Left lobe of liver (tissue), 2 donors: ENCODE data around the gene NAXD. TPM values are rescaled to one million over a fixed set of nuclear protein-coding genes. Genes with fewer than 3 reads are reported as not detected.
A peak's percentile ranks its signal among the peaks of the same experiment; 100 is the strongest.
"Not testable (repeated sequence)": the region's sequence is repeated elsewhere in the genome, so short reads cannot be mapped to it uniquely, and the experiment has no call there.

ENCODE experiments used
- ATAC-seq: fragments of 200-7000 bp; cut with Tn5 transposase; one replicate; pipeline ENCODE4 v1.9.1; 2020; ENCODE audit warnings: mild to moderate bottlenecking, moderate library complexity
- DNase-seq: peaks from one replicate; pipeline ENCODE4 v3.0.0-alpha.2; 2020; ENCODE audit warnings: low spot score
- total RNA-seq: library from RNA; stranded (reverse); gene quantifications from one replicate; pipeline ENCODE4 v1.2.1, GENCODE V29; 2021
- donor health status: DM: no; HTN: no; CAD: no; lungs with moderate emphysema.
- donor health status: DM: no; HTN: yes; CAD: no.

NAXD gene
- total RNA-seq, 1 donor from 2014 or later = 34.4 TPM

DNA sequence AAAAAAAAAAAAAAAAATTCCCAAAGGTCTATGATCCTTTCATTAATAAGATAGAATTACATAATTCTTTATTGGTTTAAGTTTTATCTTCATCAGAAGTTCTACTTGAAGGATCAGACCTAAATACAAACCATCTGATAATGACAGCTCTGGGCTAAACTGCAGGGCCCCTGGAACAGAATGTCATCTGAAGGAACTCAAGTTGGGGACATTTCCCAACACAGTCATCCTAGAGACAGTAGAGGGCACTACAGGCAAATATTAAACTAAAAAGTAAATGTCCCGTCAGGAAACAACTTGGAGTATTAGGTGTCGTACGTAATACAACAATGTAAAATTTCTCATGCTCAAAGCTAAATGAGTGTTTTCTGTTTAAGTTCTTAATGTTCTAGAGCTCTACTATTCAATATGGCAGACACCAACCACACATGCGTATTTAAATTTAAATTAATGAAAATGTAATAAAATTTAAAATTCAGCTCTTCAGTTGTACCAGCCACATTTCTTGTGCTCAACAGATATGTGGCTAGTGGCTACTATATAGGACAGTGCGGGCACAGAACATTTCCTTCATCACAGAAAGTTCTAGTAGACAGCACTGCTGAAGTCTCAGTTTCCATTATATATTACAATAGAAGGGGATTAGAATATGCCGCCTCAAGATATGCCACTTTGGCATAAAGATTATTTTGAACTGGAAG lies 21.8 kb upstream of the NAXD start:
- DNase-seq = no peak
- peak; percentile 99 for ATAC-seq

DNA sequence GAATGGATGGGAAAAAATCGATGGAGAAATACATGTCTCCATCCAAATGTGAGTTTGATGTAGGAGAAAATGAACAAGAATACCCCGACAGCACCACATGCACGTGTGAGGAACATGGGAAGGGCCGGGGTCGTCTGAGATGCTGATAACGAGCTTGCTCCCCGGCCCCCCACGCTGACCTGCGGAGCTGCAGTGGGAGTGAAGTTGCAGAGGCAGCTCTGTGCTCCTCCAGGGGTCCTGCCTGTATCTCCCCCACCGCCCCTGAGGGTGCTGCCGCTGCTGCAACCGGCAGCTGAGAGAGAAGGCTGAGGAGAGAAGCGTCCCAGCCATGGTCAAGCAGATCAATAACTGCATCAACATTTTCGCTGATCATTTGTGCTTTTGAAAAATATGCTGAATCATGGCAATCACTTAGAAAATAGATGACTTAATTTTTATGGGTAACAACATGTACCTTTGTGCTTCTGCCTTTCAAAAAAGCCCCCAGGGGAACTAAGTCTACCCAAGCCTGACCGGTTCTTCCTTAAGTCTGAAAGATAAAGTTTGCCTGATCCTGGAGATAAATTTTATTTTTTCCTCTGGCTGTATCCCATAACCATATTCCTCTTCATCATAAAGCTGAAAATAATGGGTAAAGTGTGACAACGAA lies 18.2 kb upstream of the NAXD start:
- ATAC-seq (no peak), DNase-seq (no peak)

DNA sequence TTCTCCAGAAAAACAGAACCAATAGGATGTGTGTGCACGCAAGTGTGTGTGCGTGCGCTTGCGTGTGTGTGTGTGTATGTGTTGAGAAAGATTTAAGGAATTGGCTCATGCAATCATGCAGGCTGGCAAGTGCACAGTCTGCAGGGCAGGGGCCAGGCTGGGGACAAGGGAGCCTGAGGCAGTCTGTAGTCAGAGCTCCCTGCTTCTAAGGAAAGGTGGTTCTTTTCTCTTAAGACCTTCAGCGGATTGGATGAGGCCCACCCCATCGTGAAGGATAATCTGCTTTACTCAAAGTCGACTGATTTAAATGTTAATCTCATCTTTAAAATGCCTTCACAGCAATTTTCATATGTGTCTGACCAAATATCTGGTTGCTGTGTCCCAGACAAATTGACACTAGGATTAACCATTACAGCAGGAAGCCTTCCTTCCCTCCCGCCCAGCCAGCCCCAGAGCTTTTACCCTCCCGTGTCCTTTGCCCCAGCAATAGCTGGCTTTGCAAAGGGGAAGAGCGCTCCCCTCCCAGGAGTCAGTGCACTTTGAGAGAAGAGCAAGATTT lies 15.0 kb upstream of the NAXD start:
- no peak for ATAC-seq
- DNase-seq = no peak

- ATAC-seq (no peak), DNase-seq (no peak)
These were observed 14.4 kb upstream of the NAXD start for GRCh38 chr13:110600980-110601379.

DNA sequence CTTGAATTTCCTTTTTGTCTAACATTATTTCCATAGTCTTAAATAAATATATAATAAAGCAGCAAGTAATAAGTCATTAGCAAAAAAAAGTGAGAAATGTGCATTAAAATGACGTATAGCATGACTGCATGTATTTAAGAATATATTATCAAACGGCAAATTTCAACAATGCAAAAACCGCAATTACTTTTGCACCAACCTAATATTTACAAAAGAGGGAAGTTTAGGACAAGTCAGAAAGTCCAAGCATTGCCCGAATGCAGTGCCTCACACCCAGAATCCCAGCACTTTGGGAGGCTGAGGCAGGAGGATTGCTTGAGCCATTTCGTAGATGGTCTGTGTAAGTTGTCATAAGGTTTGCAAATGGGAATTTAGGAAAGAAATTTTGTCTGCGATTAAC lies 10.2 kb upstream of the NAXD start:
- ATAC-seq (no peak), DNase-seq (no peak)

DNA sequence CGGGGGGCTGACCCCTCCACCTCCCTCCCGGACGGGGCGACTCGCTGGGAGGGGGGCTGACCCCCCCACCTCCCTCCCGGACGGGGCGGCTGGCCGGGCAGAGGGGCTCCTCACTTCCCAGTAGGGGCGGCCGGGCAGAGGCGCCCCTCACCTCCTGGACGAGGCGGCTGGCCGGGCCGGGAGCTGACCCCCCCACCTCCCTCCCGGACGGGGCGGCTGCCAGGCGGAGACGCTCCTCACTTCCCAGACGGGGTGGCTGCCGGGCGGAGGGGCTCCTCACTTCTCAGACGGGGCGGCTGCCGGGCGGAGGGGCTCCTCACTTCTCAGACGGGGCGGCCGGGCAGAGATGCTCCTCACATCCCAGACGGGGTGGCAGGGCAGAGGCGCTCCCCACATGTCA lies 9.1 kb upstream of the NAXD start:
- not testable (repeated sequence) for ATAC-seq

DNA sequence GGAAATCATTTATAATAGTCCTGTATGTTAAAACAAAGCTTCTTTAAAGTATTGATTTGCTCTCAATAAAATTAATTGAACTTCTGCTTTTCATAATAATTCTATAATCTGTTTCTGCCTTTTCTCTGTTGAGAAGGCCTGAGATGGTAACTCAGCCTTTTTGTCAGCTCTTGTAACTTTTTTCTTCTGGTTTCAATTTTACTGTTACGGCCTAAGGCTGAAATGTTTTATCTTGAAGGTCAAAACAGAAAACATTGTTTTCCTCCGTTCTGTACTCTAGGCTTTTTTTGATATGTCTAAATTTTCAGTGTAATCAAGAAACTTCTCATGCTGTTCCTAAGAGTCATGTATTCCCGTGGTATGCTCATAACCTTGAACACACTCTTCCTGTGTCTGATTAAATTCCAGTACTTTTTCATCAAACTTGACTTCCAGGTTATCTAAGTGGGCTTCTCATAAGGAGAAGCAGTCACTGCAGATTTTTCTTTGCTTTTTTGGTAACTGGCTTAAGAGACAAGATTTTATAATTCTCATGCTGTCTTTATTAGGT lies 7.6 kb upstream of the NAXD start:
- no peak for DNase-seq
- peak; percentile 28 for ATAC-seq

More for the DNA sequence above, 9.1 kb upstream of the NAXD start:
- not testable (repeated sequence) for DNase-seq

GRCh38 chr13:110610955-110611595 lies 4.3 kb upstream of the NAXD start:
- ATAC-seq = no peak
- DNase-seq = no peak

GRCh38 chr13:110615005-110615321 lies 382 bp upstream of the NAXD start:
- ATAC-seq (no peak), DNase-seq (no peak)

DNA sequence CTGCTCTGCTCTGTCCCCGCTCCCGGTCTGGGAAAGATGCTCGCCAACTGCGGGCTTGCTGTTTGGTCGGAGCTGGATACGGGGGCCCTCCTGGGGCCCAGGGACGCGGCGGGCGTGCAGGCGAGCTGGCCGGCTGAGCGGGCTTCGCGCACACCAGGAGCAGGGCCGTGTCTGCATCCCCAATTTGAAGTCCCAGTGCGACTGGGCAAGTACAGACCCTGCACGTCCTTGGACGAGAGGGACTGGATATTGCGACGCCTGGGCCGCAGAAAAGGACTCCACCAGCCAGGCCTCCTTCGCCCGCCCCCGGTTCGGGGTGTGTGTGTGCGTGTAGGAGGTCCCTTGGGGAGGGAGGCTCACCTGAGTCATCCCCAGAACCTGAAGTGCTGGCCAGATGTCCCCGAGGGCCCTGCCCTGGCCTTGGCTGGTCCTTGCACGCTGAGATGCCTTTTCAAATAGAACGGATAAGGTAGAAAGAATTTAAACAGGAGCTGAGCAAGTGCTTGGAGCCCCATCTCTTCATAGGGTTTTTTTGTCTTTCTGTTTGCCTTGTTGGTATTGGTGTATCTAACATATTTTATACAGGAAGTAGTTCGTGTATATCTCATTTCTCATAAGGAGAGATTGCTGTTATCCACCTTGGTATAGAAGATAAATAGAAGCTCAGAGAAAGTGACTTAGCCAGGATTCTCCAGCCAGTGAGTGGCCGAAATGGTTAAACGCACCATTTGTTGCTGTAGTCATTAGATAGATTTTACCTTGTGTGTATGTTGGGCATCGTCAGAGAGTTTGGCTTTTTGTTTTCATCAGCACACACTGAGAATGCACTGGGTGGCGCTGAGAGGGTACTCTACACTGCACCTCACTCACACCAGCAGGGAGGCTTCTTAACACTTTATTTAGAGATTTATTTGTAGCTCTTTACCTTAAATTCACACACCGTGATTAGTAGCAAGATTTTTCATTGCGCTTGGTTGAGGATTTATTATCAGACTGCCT lies 1.1 kb downstream of the NAXD start:
- DNase-seq = peak; percentile 58
- ATAC-seq = peak; percentile 54

DNA sequence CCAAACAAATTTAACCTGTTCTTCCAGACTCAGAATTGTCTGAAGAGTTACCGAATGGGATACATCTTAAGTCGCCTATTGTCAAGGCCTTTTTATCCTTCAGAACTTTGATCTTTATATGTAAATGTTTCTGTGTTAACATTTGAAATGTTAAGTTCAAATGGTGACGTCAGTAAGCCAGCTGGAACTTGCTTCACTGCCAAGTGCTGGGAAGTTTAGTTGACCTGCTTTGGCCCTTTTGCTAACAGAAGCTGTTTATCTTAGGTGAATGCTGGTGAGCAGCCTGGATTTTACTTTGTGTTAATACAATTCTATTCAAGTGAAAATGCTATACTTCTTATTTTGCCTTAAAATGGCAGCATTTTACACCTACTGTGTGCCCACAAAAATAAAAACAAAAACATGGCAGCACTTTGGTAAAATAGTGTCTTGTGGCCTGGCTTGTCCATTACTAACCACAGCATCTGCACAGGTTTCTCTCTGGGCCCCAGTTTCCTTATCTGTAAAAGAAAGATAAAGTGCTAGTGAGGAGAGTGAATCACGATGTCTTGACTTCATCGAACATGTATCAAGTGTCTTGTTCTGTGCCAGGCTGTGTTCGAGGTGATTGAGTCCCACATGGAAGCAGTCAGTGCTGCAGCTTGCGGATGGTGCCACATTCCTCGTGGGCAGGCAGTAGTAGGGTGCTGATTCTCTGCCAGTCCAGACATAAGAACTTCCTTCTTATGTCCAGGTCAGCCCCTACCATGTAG lies 2.2 kb downstream of the NAXD start:
- peak; percentile 87 for DNase-seq

GRCh38 chr13:110618167-110618566 lies 2.8 kb downstream of the NAXD start:
- DNase-seq (no peak), ATAC-seq (no peak)

More for the DNA sequence above, 2.2 kb downstream of the NAXD start:
- ATAC-seq = peak; percentile 53

DNA sequence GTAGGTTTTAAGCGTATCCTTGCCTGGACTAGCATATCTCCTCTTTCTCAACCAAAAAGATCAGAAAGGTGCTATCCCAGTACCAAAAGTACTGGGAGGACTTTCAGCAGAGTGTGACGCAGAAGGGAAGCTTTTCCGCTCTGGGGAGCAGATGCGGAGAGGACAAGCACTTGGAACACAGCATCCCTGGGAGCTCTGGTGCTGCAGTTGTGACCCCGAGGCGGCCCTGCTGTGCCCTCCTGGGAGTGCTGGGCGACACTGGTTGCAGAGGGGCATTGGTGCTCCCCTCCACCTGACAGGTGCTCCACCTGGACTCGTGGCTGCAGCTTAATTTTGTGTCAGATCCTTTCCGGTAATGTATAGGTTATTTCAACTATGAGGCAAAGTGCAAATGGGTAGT lies 3.4 kb downstream of the NAXD start:
- ATAC-seq (no peak), DNase-seq (peak; percentile 57)

GRCh38 chr13:110620596-110620995 lies 5.3 kb downstream of the NAXD start:
- no peak for DNase-seq
- ATAC-seq = no peak

GRCh38 chr13:110624766-110625756 lies 9.7 kb downstream of the NAXD start:
- ATAC-seq = no peak
- no peak for DNase-seq

DNA sequence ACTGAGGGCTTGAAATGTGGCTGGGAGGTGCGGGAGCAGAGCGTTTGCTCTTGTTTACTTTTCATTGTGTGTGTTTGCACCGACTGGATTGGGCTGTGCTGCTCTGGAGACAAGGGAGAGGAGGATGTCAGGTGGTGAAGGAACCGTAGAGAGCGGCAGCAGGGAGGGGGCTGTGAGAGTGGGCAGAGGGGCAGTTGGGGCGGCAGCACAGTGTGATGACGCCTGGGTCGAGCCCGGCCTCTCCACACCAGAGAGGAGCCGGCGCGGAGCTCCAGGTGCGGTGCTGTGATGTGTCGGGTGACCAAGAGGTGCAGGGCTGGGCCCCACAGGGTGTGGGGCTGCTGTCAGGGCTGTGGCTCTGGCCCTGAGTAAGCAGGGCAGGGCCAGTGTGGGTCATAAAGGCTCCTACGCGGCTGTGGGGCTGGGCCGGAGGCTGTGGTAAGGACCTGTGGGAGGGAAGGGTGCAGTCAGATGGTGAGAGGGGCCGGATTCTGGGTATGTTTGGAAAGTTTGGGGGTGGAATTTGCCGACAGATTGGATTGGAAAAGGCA lies 10.5 kb downstream of the NAXD start:
- no peak for DNase-seq
- peak; percentile 6 for ATAC-seq

DNA sequence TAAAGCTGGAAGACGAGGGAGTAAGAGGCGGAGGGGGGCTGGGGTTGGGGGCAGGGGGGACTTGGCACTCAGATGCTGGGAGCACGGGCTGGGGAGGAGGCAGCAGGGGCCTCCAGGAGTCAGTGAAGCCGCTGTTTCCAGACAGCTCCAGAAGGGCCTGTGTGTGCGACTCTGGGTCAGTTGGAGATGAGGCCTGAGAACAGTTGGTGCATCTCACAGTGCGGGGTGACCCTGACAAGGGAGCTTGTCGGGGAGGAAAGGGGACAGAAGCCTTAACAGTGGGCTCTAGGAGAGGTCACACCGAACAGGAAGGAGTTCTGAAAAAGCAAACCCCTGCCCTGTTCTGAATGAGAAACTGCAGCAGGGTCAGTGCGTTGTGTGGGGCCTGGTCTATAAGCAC lies 11.2 kb downstream of the NAXD start:
- ATAC-seq = peak; percentile 6
- no peak for DNase-seq

- DNase-seq (no peak), ATAC-seq (no peak)
These were observed 12.0 kb downstream of the NAXD start for GRCh38 chr13:110627351-110627750.
